GM21447 (cell line): ENCODE results near the gene GPR183.

ENCODE experiments used
- ATAC-seq: cut with Tn5 transposase; IDR thresholded peaks from one replicate; pipeline ENCODE4 v1.9.1; 2021; ENCODE audit not compliant: unreplicated experiment

Gene GPR183

GRCh38 chr13:99339736-99340397 is 32.7 kb upstream of the GPR183 start:
- no peak for ATAC-seq

GRCh38 chr13:99339230-99339721 is 32.1 kb upstream of the GPR183 start:
- no peak for ATAC-seq

- peak; percentile 82 for ATAC-seq
Observed at GRCh38 chr13:99335603-99336002, 28.4 kb upstream of the GPR183 start.

- ATAC-seq, result no peak
Observed at GRCh38 chr13:99335087-99335486, 27.9 kb upstream of the GPR183 start.

- no peak for ATAC-seq
Observed at GRCh38 chr13:99334221-99334620, 27.0 kb upstream of the GPR183 start.

- ATAC-seq, result peak; percentile 9
Observed at GRCh38 chr13:99332456-99332855, 25.3 kb upstream of the GPR183 start.

- peak; percentile 71 for ATAC-seq
Observed at GRCh38 chr13:99331881-99332293, 24.7 kb upstream of the GPR183 start.

- ATAC-seq, result no peak
Observed at GRCh38 chr13:99330942-99331341, 23.7 kb upstream of the GPR183 start.

- ATAC-seq, result no peak
Observed at GRCh38 chr13:99329477-99329876, 22.3 kb upstream of the GPR183 start.

GRCh38 chr13:99327761-99328160 is 20.6 kb upstream of the GPR183 start:
- ATAC-seq, result no peak

GRCh38 chr13:99327126-99327525 is 19.9 kb upstream of the GPR183 start:
- no peak for ATAC-seq

- ATAC-seq, result peak; percentile 26
Observed at GRCh38 chr13:99326012-99326411, 18.8 kb upstream of the GPR183 start.

- ATAC-seq, result no peak
Observed at GRCh38 chr13:99323488-99323887, 16.3 kb upstream of the GPR183 start.

GRCh38 chr13:99322297-99323103 is 15.3 kb upstream of the GPR183 start:
- peak; percentile 81 for ATAC-seq

GRCh38 chr13:99321709-99322108 is 14.5 kb upstream of the GPR183 start:
- no peak for ATAC-seq

- no peak for ATAC-seq
Observed at GRCh38 chr13:99320693-99321481, 13.7 kb upstream of the GPR183 start.

- ATAC-seq, result no peak
Observed at GRCh38 chr13:99316657-99317256, 9.6 kb upstream of the GPR183 start.

- ATAC-seq, result no peak
Observed at GRCh38 chr13:99316224-99316623, 9.0 kb upstream of the GPR183 start.

- ATAC-seq, result no peak
Observed at GRCh38 chr13:99315186-99315585, 8.0 kb upstream of the GPR183 start.

GRCh38 chr13:99314640-99315176 is 7.5 kb upstream of the GPR183 start:
- no peak for ATAC-seq

- ATAC-seq, result no peak
Observed at GRCh38 chr13:99313941-99314340, 6.7 kb upstream of the GPR183 start.
